ENCODE data around the gene NOP10. TPM values are rescaled to one million over a fixed set of nuclear protein-coding genes. Genes with fewer than 3 reads are reported as not detected.
"Not testable (repeated sequence)": the region's sequence is repeated elsewhere in the genome, so short reads cannot be mapped to it uniquely, and the experiment has no call there.

Gene NOP10
- 186 and 277 TPM in 2 replicates for total RNA-seq

GRCh38 chr15:34342737-34343575 is at the start of gene NOP10, which contains the start of gene NUTM1:
NOP10 (minus strand) TSS chr15:34343136; CDS start chr15:34343073, 63 bp downstream.
NUTM1 (plus strand) TSS chr15:34343315; CDS start chr15:34343697, 382 bp downstream.
- peak; percentile 86 for DNase-seq (ENCODE audit: low read depth, low spot score)

GRCh38 chr15:34389594-34390086 is 46.7 kb upstream of the NOP10 start:
- not testable (repeated sequence) for DNase-seq (ENCODE audit: low read depth, low spot score)

GRCh38 chr15:34381829-34382521 is 39.0 kb upstream of the NOP10 start:
- not testable (repeated sequence) for DNase-seq (ENCODE audit: low read depth, low spot score)

- DNase-seq (ENCODE audit: low read depth, low spot score): not testable (repeated sequence)
Observed at GRCh38 chr15:34380491-34380890, 37.6 kb upstream of the NOP10 start.

- DNase-seq (ENCODE audit: low read depth, low spot score): no peak
Observed at GRCh38 chr15:34376856-34377255, 33.9 kb upstream of the NOP10 start.

GRCh38 chr15:34375541-34375940 is 32.6 kb upstream of the NOP10 start:
- DNase-seq (ENCODE audit: low read depth, low spot score): not testable (repeated sequence)

- DNase-seq (ENCODE audit: low read depth, low spot score): no peak
Observed at GRCh38 chr15:34374816-34375215, 31.9 kb upstream of the NOP10 start.

- no peak for DNase-seq (ENCODE audit: low read depth, low spot score)
Observed at GRCh38 chr15:34373951-34374350, 31.0 kb upstream of the NOP10 start.

- DNase-seq (ENCODE audit: low read depth, low spot score): no peak
Observed at GRCh38 chr15:34370643-34371042, 27.7 kb upstream of the NOP10 start.

GRCh38 chr15:34370129-34370528 is 27.2 kb upstream of the NOP10 start:
- no peak for DNase-seq (ENCODE audit: low read depth, low spot score)

GRCh38 chr15:34367101-34368081 is 24.5 kb upstream of the NOP10 start, which contains the start of gene LPCAT4:
LPCAT4 (minus strand) TSS chr15:34367196; CDS start chr15:34367100, 96 bp downstream.
- DNase-seq (ENCODE audit: low read depth, low spot score): peak; percentile 47

- DNase-seq (ENCODE audit: low read depth, low spot score): no peak
Observed at GRCh38 chr15:34366271-34367065, 23.5 kb upstream of the NOP10 start.

GRCh38 chr15:34365836-34366235 is 22.9 kb upstream of the NOP10 start:
- no peak for DNase-seq (ENCODE audit: low read depth, low spot score)

- no peak for DNase-seq (ENCODE audit: low read depth, low spot score)
Observed at GRCh38 chr15:34365091-34365825, 22.3 kb upstream of the NOP10 start.

- no peak for DNase-seq (ENCODE audit: low read depth, low spot score)
Observed at GRCh38 chr15:34364041-34364440, 21.1 kb upstream of the NOP10 start.

- DNase-seq (ENCODE audit: low read depth, low spot score): no peak
Observed at GRCh38 chr15:34362047-34362773, 19.3 kb upstream of the NOP10 start.

- DNase-seq (ENCODE audit: low read depth, low spot score): no peak
Observed at GRCh38 chr15:34361278-34361677, 18.3 kb upstream of the NOP10 start.

- no peak for DNase-seq (ENCODE audit: low read depth, low spot score)
Observed at GRCh38 chr15:34360298-34360697, 17.4 kb upstream of the NOP10 start.

- DNase-seq (ENCODE audit: low read depth, low spot score): no peak
Observed at GRCh38 chr15:34359416-34359815, 16.5 kb upstream of the NOP10 start.

Data from pulmonary artery endothelial cell (primary cell).